Caco-2 (cell line): ENCODE measurements around the gene EIF3I. TPM values are rescaled to one million over a fixed set of nuclear protein-coding genes. Genes with fewer than 3 reads are reported as not detected.
"Not testable (repeated sequence)": the region's sequence is repeated elsewhere in the genome, so short reads cannot be mapped to it uniquely, and the experiment has no call there.

Source experiments
- BruUV-seq: library from RNA; stranded (reverse); fragments of 400-500 nt; replicated peaks from 2 replicates; lab custom pipeline; 2021; lab: Mats Ljungman, UMichigan
- CTCF ChIA-PET: fragments of 300-600 bp; sonication (Branson Sonifier 250); formaldehyde crosslinking; loops from one replicate; lab custom pipeline; 2022; ENCODE audit warnings: antibody characterized with exemption; lab: Charles Lee
- POLR2A ChIA-PET: fragments of 300-600 bp; sonication (Branson Sonifier 250); formaldehyde crosslinking; loops from one replicate; lab custom pipeline; 2022; ENCODE audit warnings: antibody characterized with exemption; lab: Charles Lee
- DNase-seq, 2 experiments: peaks; one replicate each; pipeline versions ENCODE4 v3.0.0 to v3.0.0-alpha.2; 2020 to 2022
- H3K27me3 ChIP-seq: replicated peaks from 2 replicates; pipeline ENCODE4 v1.6.0; 2011; ENCODE audit warnings: low read length; ENCODE audit not compliant: control insufficient read depth, insufficient read depth
- H3K36me3 ChIP-seq: 2 replicates; pipeline ENCODE4 v1.5.1; 2011; ENCODE audit warnings: low read length; ENCODE audit not compliant: control insufficient read depth, insufficient read depth
- H3K4me1 ChIP-seq: fragments of 250-450 bp; sonication (Bioruptor Pico); 2 replicates; pipeline ENCODE4 v1.5.1; 2020; ENCODE audit warnings: mild to moderate bottlenecking
- H3K4me3 ChIP-seq: 2 replicates; pipeline ENCODE4 v1.5.1; 2011; ENCODE audit warnings: low read depth, mild to moderate bottlenecking, control low read depth, low read length
- H3K9me3 ChIP-seq: fragments of 250-450 bp; sonication (Bioruptor Pico); 2 replicates; pipeline ENCODE4 v1.5.1; 2020; ENCODE audit warnings: mild to moderate bottlenecking, moderate library complexity
- H3K27ac Mint-ChIP-seq: one replicate; pipeline ENCODE4 v1.8.0; 2022; ENCODE audit warnings: mixed read lengths; ENCODE audit not compliant: unreplicated experiment
- H3K27me3 Mint-ChIP-seq: one replicate; pipeline ENCODE4 v1.8.0; 2022; ENCODE audit warnings: mixed read lengths; ENCODE audit not compliant: insufficient read depth, unreplicated experiment
- H3K36me3 Mint-ChIP-seq: one replicate; pipeline ENCODE4 v1.8.0; 2022; ENCODE audit warnings: mild to moderate bottlenecking, mixed read lengths; ENCODE audit not compliant: insufficient read depth, unreplicated experiment
- H3K4me1 Mint-ChIP-seq: one replicate; pipeline ENCODE4 v1.8.0; 2022; ENCODE audit warnings: low read depth, mixed read lengths; ENCODE audit not compliant: unreplicated experiment
- H3K4me3 Mint-ChIP-seq: one replicate; pipeline ENCODE4 v1.8.0; 2022; ENCODE audit warnings: mild to moderate bottlenecking, moderate library complexity, mixed read lengths; ENCODE audit not compliant: unreplicated experiment
- H3K9me3 Mint-ChIP-seq: one replicate; pipeline ENCODE4 v1.8.0; 2022; ENCODE audit warnings: mixed read lengths; ENCODE audit not compliant: unreplicated experiment
- CTCF ChIP-seq, 2 experiments: fragments of 200-600 bp in 1 of 2; IDR thresholded peaks; 1 replicate in 1 of 2; 2 replicates in 1 of 2; pipeline versions ENCODE4 v1.5.1 to v1.8.0; 2011 to 2022; ENCODE audit warnings: antibody characterized with exemption in 1 of 2, control low read depth in 1 of 2, inconsistent platforms in 1 of 2, low read depth in 1 of 2, low read length in 1 of 2, mild to moderate bottlenecking in 1 of 2, moderate library complexity in 1 of 2; ENCODE audit not compliant: insufficient read depth in 1 of 2, severe bottlenecking in 1 of 2, unreplicated experiment in 1 of 2
- intact Hi-C: fragments of 100-400 bp; cut with micrococcal nuclease; formaldehyde crosslinking; loops from one replicate; pipeline ENCODE4 v1.10.0; 2022; ENCODE audit not compliant: unreplicated experiment
- total RNA-seq: library from RNA; stranded (reverse); gene quantifications from 2 replicates; pipeline ENCODE4 v1.2.3, GENCODE V29; 2022

Gene EIF3I
- total RNA-seq, 1 experiment from 2014 or later: 128 TPM

DNA sequence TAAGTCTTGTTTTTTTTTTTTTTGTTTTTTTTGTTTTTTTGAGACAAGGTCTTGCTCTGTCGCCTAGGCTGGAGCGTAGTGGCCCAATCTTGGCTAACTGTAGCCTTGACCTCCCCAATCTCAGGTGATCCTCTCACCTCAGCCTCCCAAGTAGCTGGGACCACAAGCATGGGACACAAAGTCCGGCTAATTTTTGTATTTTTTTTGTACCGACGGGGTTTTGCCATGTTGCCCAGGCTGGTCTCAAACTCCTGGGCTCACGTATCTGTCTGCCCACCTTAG is 35.0 kb downstream of the EIF3I start:
- H3K36me3 ChIP-seq: no peaks in the 10 kb centered on the region
- intact Hi-C loops: no loop called here
- H3K27me3 Mint-ChIP-seq: no peaks in the 10 kb centered on the region
- no peaks in the 10 kb centered on the region for H3K36me3 Mint-ChIP-seq
- DNase-seq: no peak
- H3K27ac Mint-ChIP-seq: no peak overlapping the region
- no peaks in the 10 kb centered on the region for H3K4me1 Mint-ChIP-seq
- BruUV-seq: no TSS peak
- no peak overlapping the region for H3K4me3 ChIP-seq
- ChIA-PET POLR2A (no interaction called here), CTCF (no interaction called here)
- H3K4me3 Mint-ChIP-seq: no peak overlapping the region
- no peaks in the 10 kb centered on the region for H3K9me3 ChIP-seq
- H3K9me3 Mint-ChIP-seq: no peaks in the 10 kb centered on the region
- no peak for TF ChIP-seq CTCF (IDR thresholded peaks at IDR 0.05; ENCODE audit: insufficient read depth in 1 of 2, low read depth in 1 of 2, low read length in 1 of 2, severe bottlenecking in 1 of 2, unreplicated experiment in 1 of 2)
- H3K27me3 ChIP-seq: no peaks in the 10 kb centered on the region
- no peaks in the 10 kb centered on the region for H3K4me1 ChIP-seq

DNA sequence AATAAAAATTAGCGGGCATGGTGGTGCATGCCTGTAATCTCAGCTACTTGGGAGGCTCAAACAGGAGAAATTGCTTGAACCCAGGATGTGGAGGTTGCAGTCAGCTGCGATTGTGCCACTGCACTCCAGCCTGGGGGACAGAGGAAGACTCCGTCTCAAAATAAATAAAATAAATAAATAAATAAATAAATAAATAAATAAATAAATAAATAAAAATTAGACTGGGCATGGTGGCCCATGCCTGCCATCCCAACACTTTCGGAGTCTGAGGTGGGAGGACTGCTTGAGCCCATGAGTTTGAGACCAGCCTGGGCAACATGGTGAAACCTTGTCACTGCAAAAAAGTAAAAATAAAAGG is 41.0 kb downstream of the EIF3I start:
- H3K4me3 ChIP-seq, CTCF ChIA-PET, BruUV-seq, intact Hi-C loops, H3K27ac Mint-ChIP-seq, H3K36me3 ChIP-seq, H3K4me3 Mint-ChIP-seq, H3K9me3 Mint-ChIP-seq, H3K4me1 Mint-ChIP-seq, H3K9me3 ChIP-seq, DNase-seq, H3K27me3 Mint-ChIP-seq, H3K36me3 Mint-ChIP-seq, H3K4me1 ChIP-seq, H3K27me3 ChIP-seq, POLR2A ChIA-PET: not testable (repeated sequence)

- CTCF ChIA-PET: interaction anchor here (0.6 kb wide), 1 partner anchor 271 kb away, joined by 6 read pairs; no protein-coding TSS in a partner anchor
- Histone ChIP-seq H3K27me3 (no peaks in the 10 kb centered on the region), H3K4me1 (peaks cover 4% of the 10 kb centered on the region; the same call in 1 of the 2 replicates), H3K9me3 (no peaks in the 10 kb centered on the region), H3K4me3 (no peak overlapping the region), H3K36me3 (no peaks in the 10 kb centered on the region)
- DNase-seq: no peak
- POLR2A ChIA-PET: no interaction called here
- no peaks in the 10 kb centered on the region for H3K9me3 Mint-ChIP-seq
- TF ChIP-seq CTCF (IDR thresholded peaks at IDR 0.05; ENCODE audit: insufficient read depth in 1 of 2, low read depth in 1 of 2, low read length in 1 of 2, severe bottlenecking in 1 of 2, unreplicated experiment in 1 of 2): no peak
- H3K27ac Mint-ChIP-seq: no peak overlapping the region
- no peaks in the 10 kb centered on the region for H3K36me3 Mint-ChIP-seq
- no peak overlapping the region for H3K4me3 Mint-ChIP-seq
- no TSS peak for BruUV-seq
- H3K27me3 Mint-ChIP-seq: no peaks in the 10 kb centered on the region
- H3K4me1 Mint-ChIP-seq: peaks cover 7% of the 10 kb centered on the region
- intact Hi-C loops: no loop called here
These were observed 41.5 kb downstream of the EIF3I start for GRCh38 chr1:32263744-32264143.

GRCh38 chr1:32265846-32266245 is 43.6 kb downstream of the EIF3I start:
- H3K4me3 Mint-ChIP-seq: no peak overlapping the region
- no peaks in the 10 kb centered on the region for H3K27me3 Mint-ChIP-seq
- DNase-seq: no peak
- Histone ChIP-seq H3K36me3 (no peaks in the 10 kb centered on the region), H3K27me3 (no peaks in the 10 kb centered on the region), H3K4me1 (peaks cover 4% of the 10 kb centered on the region; the same call in 1 of the 2 replicates), H3K4me3 (no peak overlapping the region), H3K9me3 (no peaks in the 10 kb centered on the region)
- peaks cover 7% of the 10 kb centered on the region for H3K4me1 Mint-ChIP-seq
- H3K9me3 Mint-ChIP-seq: no peaks in the 10 kb centered on the region
- no peaks in the 10 kb centered on the region for H3K36me3 Mint-ChIP-seq
- CTCF ChIA-PET: no interaction called here
- no peak for TF ChIP-seq CTCF (IDR thresholded peaks at IDR 0.05; ENCODE audit: insufficient read depth in 1 of 2, low read depth in 1 of 2, low read length in 1 of 2, severe bottlenecking in 1 of 2, unreplicated experiment in 1 of 2)
- no peak overlapping the region for H3K27ac Mint-ChIP-seq
- no TSS peak for BruUV-seq
- intact Hi-C loops: no loop called here
- POLR2A ChIA-PET: no interaction called here
